Femur (tissue), 1 donor: ENCODE results near the gene CORO1C.

ENCODE experiments used
- DNase-seq: peaks from one replicate; pipeline ENCODE4 v3.0.0-alpha.2; 2017

Gene CORO1C

GRCh38 chr12:108646600-108647579, 84.4 kb downstream of the CORO1C start:
- no peak for DNase-seq

- no peak for DNase-seq
These were observed 85.4 kb downstream of the CORO1C start for GRCh38 chr12:108645686-108646599.

- DNase-seq, result no peak
These were observed 86.6 kb downstream of the CORO1C start for GRCh38 chr12:108644811-108645120.

- DNase-seq, result no peak
These were observed 87.1 kb downstream of the CORO1C start for GRCh38 chr12:108643941-108644810.

GRCh38 chr12:108642899-108643654, 88.2 kb downstream of the CORO1C start:
- no peak for DNase-seq

GRCh38 chr12:108642269-108642870, 88.9 kb downstream of the CORO1C start:
- peak; percentile 79 for DNase-seq

- no peak for DNase-seq
These were observed 89.7 kb downstream of the CORO1C start for GRCh38 chr12:108641446-108642268.

- DNase-seq, result no peak
These were observed 90.4 kb downstream of the CORO1C start for GRCh38 chr12:108640802-108641445.

- no peak for DNase-seq
These were observed 92.1 kb downstream of the CORO1C start for GRCh38 chr12:108638997-108639822.

GRCh38 chr12:108638141-108638827, 93.0 kb downstream of the CORO1C start:
- peak; percentile 69 for DNase-seq

- no peak for DNase-seq
These were observed 93.9 kb downstream of the CORO1C start for GRCh38 chr12:108637222-108637971.

GRCh38 chr12:108635997-108636808, 95.1 kb downstream of the CORO1C start:
- no peak for DNase-seq

- no peak for DNase-seq
These were observed 95.9 kb downstream of the CORO1C start for GRCh38 chr12:108635201-108635996.

- DNase-seq, result no peak
These were observed 97.0 kb downstream of the CORO1C start for GRCh38 chr12:108634341-108634751.

- DNase-seq, result peak; percentile 73
These were observed 97.6 kb downstream of the CORO1C start, which contains the start of gene SELPLG for GRCh38 chr12:108633534-108634248. TSS of gene SELPLG (minus strand) at chr12:108633894. CDS start at chr12:108624307, 9,587 bp downstream.
